GM23338 (cell line): ENCODE data around the gene PAX2.

Source experiments
- CREB1 ChIP-seq: fragments of 250-450 bp; sonication (Bioruptor Pico); IDR thresholded peaks from 2 replicates; pipeline ENCODE4 v1.5.0; 2020; ENCODE audit warnings: low read depth, mild to moderate bottlenecking, moderate library complexity
- CTCF ChIP-seq, 2 experiments: fragments of 200-600 bp in 1 of 2; sonication (generic) in 1 of 2; conservative IDR thresholded peaks; 2 replicates each; pipeline versions ENCODE4 v1.5.1 to v1.6.1; 2016 to 2017; ENCODE audit warnings: antibody characterized with exemption in 2 of 2, low read depth in 2 of 2, mild to moderate bottlenecking in 2 of 2, moderate library complexity in 1 of 2
- ETS1 ChIP-seq: IDR thresholded peaks from 2 replicates; pipeline ENCODE4 v1.6.1; 2016; ENCODE audit warnings: antibody characterized with exemption
- EZH2 ChIP-seq: fragments of 200-600 bp; sonication (generic); IDR thresholded peaks from one replicate; pipeline ENCODE4 v1.8.0; 2017; ENCODE audit warnings: antibody characterized with exemption, mild to moderate bottlenecking, low read depth; ENCODE audit not compliant: unreplicated experiment
- EZH2phosphoT487 ChIP-seq: fragments of 200-600 bp; sonication (generic); IDR thresholded peaks from one replicate; pipeline ENCODE4 v1.8.1; 2018; ENCODE audit warnings: antibody characterized with exemption; ENCODE audit not compliant: unreplicated experiment
- NANOG ChIP-seq: IDR thresholded peaks from 2 replicates; pipeline ENCODE4 v1.6.1; 2016; ENCODE audit warnings: antibody characterized with exemption, borderline replicate concordance
- POLR2AphosphoS5 ChIP-seq: IDR thresholded peaks from 2 replicates; pipeline ENCODE4 v1.6.1; 2016; ENCODE audit warnings: antibody characterized with exemption, low read depth
- REST ChIP-seq: IDR thresholded peaks from one replicate; pipeline ENCODE4 v1.6.1; 2018; ENCODE audit warnings: antibody characterized with exemption; ENCODE audit not compliant: unreplicated experiment
- ZNF462 ChIP-seq: fragments of 250-450 bp; sonication (Bioruptor Pico); IDR thresholded peaks from 2 replicates; pipeline ENCODE4 v1.5.0; 2020; ENCODE audit warnings: mild to moderate bottlenecking, moderate library complexity

GRCh38 chr10:100732241-100732596, 13.2 kb upstream of the PAX2 start:
- no peak for TF ChIP-seq EZH2phosphoT487
- no peak for TF ChIP-seq CTCF (conservative IDR thresholded peaks at IDR 0.05; ENCODE audit: low read depth in 2 of 2)
- TF ChIP-seq EZH2: peak; percentile 88
- no peak for TF ChIP-seq POLR2AphosphoS5
- no peak for TF ChIP-seq ZNF462 (CRISPR knock-in tag)
- TF ChIP-seq ETS1: no peak
- no peak for TF ChIP-seq CREB1 (CRISPR knock-in tag)
- no peak for TF ChIP-seq REST
- no peak for TF ChIP-seq NANOG
